BLaER1 (cell line): ENCODE results near the gene ASCC2.
"Not testable (repeated sequence)": the region's sequence is repeated elsewhere in the genome, so short reads cannot be mapped to it uniquely, and the experiment has no call there.

Experiments
- H3K27ac ChIP-seq: shearing (Covaris generic); formaldehyde crosslinking; 2 replicates; pipeline ENCODE4 v1.8.1; 2022
- H3K27me3 ChIP-seq: shearing (Covaris generic); formaldehyde crosslinking; 2 replicates; pipeline ENCODE4 v1.8.1; 2022
- H3K36me3 ChIP-seq: shearing (Covaris generic); formaldehyde crosslinking; 2 replicates; pipeline ENCODE4 v1.8.1; 2022
- H3K4me1 ChIP-seq: shearing (Covaris generic); formaldehyde crosslinking; 2 replicates; pipeline ENCODE4 v1.8.1; 2022
- H3K4me2 ChIP-seq: shearing (Covaris generic); formaldehyde crosslinking; 2 replicates; pipeline ENCODE4 v1.8.1; 2022
- H3K4me3 ChIP-seq: shearing (Covaris generic); formaldehyde crosslinking; 2 replicates; pipeline ENCODE4 v1.8.1; 2022
- H3K9ac ChIP-seq: shearing (Covaris generic); formaldehyde crosslinking; 2 replicates; pipeline ENCODE4 v1.8.1; 2022
- H3K9me3 ChIP-seq: shearing (Covaris generic); formaldehyde crosslinking; 2 replicates; pipeline ENCODE4 v1.8.1; 2022
- H4K20me1 ChIP-seq: shearing (Covaris generic); formaldehyde crosslinking; 2 replicates; pipeline ENCODE4 v1.8.1; 2022
- Cebpa-rat ChIP-seq: shearing (Covaris generic); IDR thresholded peaks from 2 replicates; pipeline ENCODE4 v1.8.1; 2022

ASCC2 gene

DNA sequence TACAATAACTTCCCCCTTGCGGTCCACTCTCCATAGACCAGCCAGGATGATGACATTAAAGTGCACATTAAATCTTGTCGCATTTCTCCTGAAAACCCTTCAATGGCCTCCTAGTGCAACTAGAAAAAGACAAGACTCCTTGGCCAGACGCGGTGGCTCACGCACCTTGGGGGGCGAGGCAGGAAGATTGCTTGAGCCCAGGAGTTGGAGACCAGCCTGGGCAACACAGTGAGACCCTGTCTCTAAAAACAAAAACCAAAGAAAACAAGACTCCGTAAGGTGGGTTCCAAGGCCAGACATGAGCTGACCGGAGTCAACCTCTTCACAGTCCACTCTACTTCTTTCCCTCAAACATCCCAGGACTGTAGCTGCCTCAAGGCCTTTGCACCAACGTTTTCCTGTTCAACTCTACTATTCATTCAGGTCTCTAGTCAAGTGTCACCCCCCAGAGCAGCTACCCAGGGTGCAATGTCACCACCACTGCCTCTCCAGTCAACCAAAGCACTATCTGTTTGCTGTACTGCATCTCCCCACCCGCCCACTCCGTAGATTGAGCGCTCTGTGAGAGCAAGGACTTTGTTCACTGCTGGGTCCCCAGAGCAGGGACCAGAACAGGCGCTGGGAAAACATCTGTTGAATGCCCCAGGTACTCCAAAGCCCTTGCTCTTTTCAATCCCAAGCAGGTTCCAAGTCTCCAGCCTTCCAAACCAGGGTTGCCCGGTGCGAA, 72.0 kb downstream of the ASCC2 start:
- Histone ChIP-seq H3K4me2 (peak overlapping the region; percentile 93), H3K4me3 (peak overlapping the region; percentile 87), H3K4me1 (peaks cover 37% of the 10 kb centered on the region), H3K9ac (peak overlapping the region; percentile 93), H3K27me3 (no peaks in the 10 kb centered on the region), H3K9me3 (no peaks in the 10 kb centered on the region), H3K36me3 (peaks cover 27% of the 10 kb centered on the region), H3K27ac (peak overlapping the region; percentile 90), H4K20me1 (peaks cover 26% of the 10 kb centered on the region)
- TF ChIP-seq Cebpa-rat: no peak

DNA sequence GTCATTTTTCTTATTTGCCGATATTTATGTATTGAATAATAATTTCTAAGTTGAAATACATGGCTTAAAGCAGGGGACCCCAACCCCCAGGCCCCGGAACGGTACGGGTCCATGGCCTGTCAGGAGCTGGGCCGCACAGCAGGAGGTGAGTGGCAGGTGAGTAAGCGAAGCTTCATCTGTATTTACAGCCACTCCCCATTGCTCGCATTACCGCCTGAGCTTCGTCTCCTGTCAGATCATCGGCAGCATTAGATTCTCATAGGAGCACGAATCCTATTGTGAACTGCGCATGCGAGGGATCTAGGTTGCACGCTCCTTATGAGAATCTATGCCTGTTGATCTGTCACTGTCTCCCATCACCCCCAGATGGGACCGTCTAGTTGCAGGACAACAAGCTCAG, 75.8 kb downstream of the ASCC2 start:
- no peak for TF ChIP-seq Cebpa-rat
- H3K4me3 ChIP-seq: no peak overlapping the region
- no peaks in the 10 kb centered on the region for H3K27me3 ChIP-seq
- no peak overlapping the region for H3K27ac ChIP-seq
- H3K4me2 ChIP-seq: no peak overlapping the region
- no peak overlapping the region for H3K9ac ChIP-seq
- no peaks in the 10 kb centered on the region for H3K9me3 ChIP-seq
- peaks cover 56% of the 10 kb centered on the region for H3K4me1 ChIP-seq
- H3K36me3 ChIP-seq: no peaks in the 10 kb centered on the region
- H4K20me1 ChIP-seq: peaks cover 5% of the 10 kb centered on the region; the same call in 1 of the 2 replicates

DNA sequence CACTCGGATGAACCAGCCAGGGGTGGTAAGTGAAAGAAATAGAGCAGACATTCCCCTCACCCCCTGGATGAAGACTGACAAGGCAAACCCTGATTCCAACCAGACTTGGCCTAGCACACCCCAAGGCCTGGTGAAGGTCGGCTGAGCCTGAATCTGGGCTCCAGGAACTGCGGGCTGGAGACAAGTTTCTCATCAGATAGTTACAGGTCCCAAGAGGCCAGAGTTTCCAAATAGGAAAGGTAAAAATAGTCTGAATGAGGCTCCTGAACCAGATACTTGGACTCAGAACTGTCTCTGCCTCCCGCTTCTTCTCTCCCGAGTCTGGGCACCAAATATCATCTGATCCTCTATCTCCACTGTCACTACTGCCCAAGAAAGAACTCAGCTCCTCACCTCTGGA, 79.1 kb downstream of the ASCC2 start:
- Histone ChIP-seq H3K4me2 (peak overlapping the region; percentile 82), H3K4me1 (peaks cover 67% of the 10 kb centered on the region), H3K27ac (peak overlapping the region; percentile 75), H4K20me1 (peaks cover 5% of the 10 kb centered on the region; the same call in 1 of the 2 replicates), H3K27me3 (no peaks in the 10 kb centered on the region), H3K9ac (peak overlapping the region; percentile 71), H3K36me3 (0 out of 2 replicates have a peak, but pooled peaks cover 7% of the 10 kb centered on the region), H3K9me3 (no peaks in the 10 kb centered on the region), H3K4me3 (no peak overlapping the region)
- no peak for TF ChIP-seq Cebpa-rat

DNA sequence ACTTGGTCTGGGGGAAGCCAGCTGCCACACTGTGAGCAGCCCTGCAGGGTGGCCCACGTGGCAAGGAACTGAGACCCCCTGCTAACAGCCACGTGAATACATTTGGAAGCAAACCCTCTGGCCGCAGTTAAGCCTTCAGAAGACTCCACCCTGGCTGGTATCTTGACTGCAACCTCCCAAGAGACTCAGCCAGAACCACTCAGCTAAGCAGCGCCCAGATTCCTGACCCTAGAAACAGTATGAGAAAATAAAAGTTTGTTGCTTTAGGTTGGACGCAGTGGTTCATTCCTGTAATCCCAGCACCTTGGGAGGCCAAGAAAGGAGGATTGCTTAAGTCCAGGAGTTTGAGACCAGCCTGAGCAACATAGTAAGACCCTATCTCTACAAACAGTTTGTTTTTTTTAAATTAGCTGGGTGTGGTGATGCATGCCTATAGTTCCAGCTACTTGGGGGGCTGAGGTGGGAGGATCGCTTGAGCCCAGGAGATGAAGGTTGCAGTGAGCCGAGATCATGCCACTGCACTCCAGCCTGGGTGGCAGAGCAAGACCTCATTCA, 79.9 kb downstream of the ASCC2 start:
- no peak for TF ChIP-seq Cebpa-rat

DNA sequence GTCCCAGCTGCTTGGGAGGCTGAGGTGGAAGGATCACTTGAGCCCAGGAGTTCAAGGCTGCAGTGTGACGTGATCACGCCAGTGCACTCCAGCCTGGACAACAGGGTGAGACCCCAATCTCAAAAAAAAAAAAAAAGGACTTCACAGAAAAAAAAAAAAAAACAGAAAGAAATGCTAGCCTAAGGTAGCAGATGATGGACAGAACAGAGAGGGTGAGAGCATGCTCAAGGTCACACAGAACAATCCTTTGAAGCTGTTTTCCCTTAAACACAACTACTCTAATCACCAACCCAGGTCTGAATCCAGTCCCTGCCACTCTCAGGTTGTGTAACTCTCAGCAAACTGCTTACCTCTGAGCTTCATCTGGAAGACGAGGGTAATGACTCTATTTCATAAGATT, 81.0 kb downstream of the ASCC2 start:
- Histone ChIP-seq H3K27ac (0 out of 2 replicates have a peak overlapping the region, but pooled peaks have one; percentile 75), H3K27me3 (no peaks in the 10 kb centered on the region), H3K4me2 (peak overlapping the region; percentile 82), H3K9ac (no peak overlapping the region), H3K4me1 (peaks cover 70% of the 10 kb centered on the region), H3K9me3 (no peaks in the 10 kb centered on the region), H4K20me1 (peaks cover 6% of the 10 kb centered on the region; the same call in 1 of the 2 replicates), H3K36me3 (peaks cover 18% of the 10 kb centered on the region; the same call in 1 of the 2 replicates), H3K4me3 (no peak overlapping the region)
- TF ChIP-seq Cebpa-rat: no peak

More for the DNA sequence above, 79.9 kb downstream of the ASCC2 start:
- Histone ChIP-seq H3K4me3 (no peak overlapping the region), H3K9ac (peak overlapping the region; percentile 71), H3K4me1 (peaks cover 67% of the 10 kb centered on the region), H3K4me2 (peak overlapping the region; percentile 82), H3K9me3 (no peaks in the 10 kb centered on the region), H3K27me3 (no peaks in the 10 kb centered on the region), H4K20me1 (peaks cover 5% of the 10 kb centered on the region; the same call in 1 of the 2 replicates), H3K27ac (peak overlapping the region; percentile 75), H3K36me3 (0 out of 2 replicates have a peak, but pooled peaks cover 10% of the 10 kb centered on the region)

DNA sequence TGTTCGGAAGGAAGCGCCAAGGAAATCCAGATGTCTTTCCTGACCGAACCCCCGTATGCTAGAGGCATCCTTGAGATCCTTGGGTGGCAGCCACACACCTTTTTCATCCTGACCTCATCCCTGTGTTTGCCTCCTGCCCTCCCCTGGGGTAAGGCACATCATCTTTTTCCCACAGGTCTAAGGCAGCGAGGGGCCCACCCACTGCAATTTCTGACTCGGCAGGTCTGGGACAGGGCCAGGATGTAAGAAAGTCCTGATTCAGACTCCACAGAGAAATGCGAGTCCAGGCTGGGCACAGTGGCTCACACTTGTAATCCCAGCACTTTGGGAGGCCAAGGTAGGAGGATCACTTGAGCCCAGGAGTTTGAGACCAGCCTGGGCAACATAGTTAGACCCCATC, 81.7 kb downstream of the ASCC2 start:
- TF ChIP-seq Cebpa-rat: no peak
- Histone ChIP-seq H3K4me1 (peaks cover 78% of the 10 kb centered on the region), H3K36me3 (peaks cover 21% of the 10 kb centered on the region; the same call in 1 of the 2 replicates)

DNA sequence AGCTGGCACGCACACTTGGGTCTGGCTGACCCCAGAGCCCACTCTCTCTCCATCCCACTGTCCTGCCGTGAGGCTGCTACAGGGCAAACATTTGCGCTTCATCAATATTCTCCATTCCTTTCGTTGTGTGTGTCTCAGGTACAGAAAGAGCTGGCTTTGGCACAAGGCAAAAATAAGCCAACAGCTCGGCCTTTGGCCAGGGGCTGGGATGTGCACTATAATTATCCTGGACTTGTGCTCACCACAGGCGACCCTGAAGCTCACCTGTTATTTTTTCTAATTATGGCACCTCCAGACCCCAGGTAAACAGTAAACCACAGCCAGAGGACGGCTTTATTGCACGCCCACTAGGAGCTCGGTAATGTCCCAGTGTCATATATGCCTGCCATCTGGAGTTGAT, 82.2 kb downstream of the ASCC2 start:
- H3K4me2 ChIP-seq: no peak overlapping the region
- no peaks in the 10 kb centered on the region for H3K9me3 ChIP-seq
- H3K4me1 ChIP-seq: peaks cover 82% of the 10 kb centered on the region
- H4K20me1 ChIP-seq: peaks cover 13% of the 10 kb centered on the region
- H3K27ac ChIP-seq: no peak overlapping the region
- H3K4me3 ChIP-seq: no peak overlapping the region
- H3K9ac ChIP-seq: no peak overlapping the region
- no peaks in the 10 kb centered on the region for H3K27me3 ChIP-seq
- TF ChIP-seq Cebpa-rat: no peak
- H3K36me3 ChIP-seq: peaks cover 21% of the 10 kb centered on the region; the same call in 1 of the 2 replicates

More for the DNA sequence above, 81.7 kb downstream of the ASCC2 start:
- H3K4me2 ChIP-seq: no peak overlapping the region
- H3K9me3 ChIP-seq: no peaks in the 10 kb centered on the region
- no peak overlapping the region for H3K27ac ChIP-seq
- no peaks in the 10 kb centered on the region for H3K27me3 ChIP-seq
- no peak overlapping the region for H3K4me3 ChIP-seq
- no peak overlapping the region for H3K9ac ChIP-seq
- peaks cover 13% of the 10 kb centered on the region for H4K20me1 ChIP-seq

DNA sequence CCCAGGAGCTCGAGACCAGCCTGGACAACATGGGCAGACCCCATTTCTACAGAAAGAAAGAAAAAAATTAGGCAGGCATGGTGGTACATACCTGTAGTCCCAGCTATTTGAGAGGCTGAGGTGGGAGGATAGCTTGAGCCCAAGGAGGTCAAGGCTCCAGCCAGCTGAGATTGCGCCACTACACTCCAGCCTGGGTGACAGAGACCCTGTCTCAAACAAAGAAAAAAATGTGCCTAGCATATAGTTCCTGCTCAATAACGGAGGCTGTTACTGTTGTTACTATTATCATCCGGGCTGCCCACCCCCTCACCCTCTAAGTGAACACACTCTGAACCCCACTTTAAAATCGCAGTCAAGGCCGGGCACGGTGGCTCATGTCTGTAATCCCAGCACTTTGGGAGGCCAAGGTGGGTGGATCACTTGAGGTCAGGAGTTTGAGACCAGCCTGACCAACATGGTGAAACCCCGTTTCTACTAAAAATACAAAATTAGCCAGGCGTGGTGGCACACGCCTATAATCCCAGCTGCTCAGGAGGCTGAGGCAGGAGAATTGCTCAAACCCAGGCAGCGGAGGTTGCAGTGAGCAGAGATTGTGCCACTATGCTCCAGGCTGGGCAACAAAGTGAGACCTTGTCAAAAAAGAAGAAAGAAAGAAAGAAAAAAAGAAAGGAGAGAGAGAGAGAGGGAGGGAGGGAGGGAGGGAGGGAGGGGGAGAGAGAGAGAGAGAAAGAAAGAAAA, 83.2 kb downstream of the ASCC2 start:
- H3K27ac ChIP-seq, H3K27me3 ChIP-seq, H3K9ac ChIP-seq, H3K9me3 ChIP-seq, H3K4me3 ChIP-seq: not testable (repeated sequence)
- H4K20me1 ChIP-seq: peaks cover 13% of the 10 kb centered on the region
- H3K4me1 ChIP-seq: peaks cover 74% of the 10 kb centered on the region
- H3K4me2 ChIP-seq: peak overlapping the region; percentile 42
- H3K36me3 ChIP-seq: peaks cover 28% of the 10 kb centered on the region; the same call in 1 of the 2 replicates

DNA sequence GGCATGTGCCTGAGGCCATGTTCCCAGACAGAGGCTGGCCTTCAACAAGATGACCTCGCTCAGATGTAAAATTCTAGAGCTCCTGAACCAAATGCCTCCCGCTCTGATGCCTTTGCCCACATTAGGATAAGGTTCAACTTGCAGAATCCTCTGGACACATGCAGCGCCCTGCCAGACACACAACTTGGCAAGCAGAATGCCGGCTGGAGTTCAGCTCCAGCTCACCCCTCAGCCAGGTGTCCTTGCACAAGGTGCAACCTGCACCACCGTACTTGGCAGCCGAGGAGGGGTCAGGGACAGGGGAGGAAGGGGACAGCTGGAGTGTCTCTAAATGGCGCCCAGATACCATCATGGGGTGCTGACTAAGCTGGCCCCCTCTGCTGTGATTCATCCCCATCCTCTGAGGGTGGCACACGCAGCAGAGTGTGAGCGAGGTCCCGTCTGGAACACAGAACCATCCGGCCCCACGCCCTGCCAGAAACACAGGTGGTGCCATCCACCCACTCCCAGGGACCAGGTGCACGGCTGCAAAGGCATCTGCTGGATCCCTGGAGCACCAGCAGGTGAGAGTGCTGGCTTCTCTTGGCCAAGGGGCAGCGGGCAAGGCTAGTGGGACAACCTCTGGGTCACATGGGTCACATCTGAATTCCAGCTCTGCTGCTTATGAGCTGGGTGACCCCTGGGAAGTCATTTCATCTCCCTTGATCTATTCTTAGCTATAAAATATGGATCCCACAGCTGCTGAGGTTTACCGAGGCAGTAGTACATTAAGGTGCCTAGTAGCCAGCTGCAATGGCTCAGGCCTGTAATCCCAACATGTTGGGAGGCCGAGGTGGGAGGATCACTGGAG, 84.0 kb downstream of the ASCC2 start:
- peak overlapping the region; percentile 42 for H3K4me2 ChIP-seq
- H3K9ac ChIP-seq: no peak overlapping the region
- H3K9me3 ChIP-seq: no peaks in the 10 kb centered on the region
- H4K20me1 ChIP-seq: peaks cover 12% of the 10 kb centered on the region
- peaks cover 31% of the 10 kb centered on the region; the same call in 1 of the 2 replicates for H3K36me3 ChIP-seq
- H3K27me3 ChIP-seq: no peaks in the 10 kb centered on the region
- peaks cover 69% of the 10 kb centered on the region for H3K4me1 ChIP-seq
- H3K4me3 ChIP-seq: no peak overlapping the region
- no peak overlapping the region for H3K27ac ChIP-seq
- no peak for TF ChIP-seq Cebpa-rat
